Tibial artery (tissue), 4 donors: ENCODE measurements around the gene POLR3A.
A peak's percentile ranks its signal among the peaks of the same experiment; 100 is the strongest.
"Not testable (repeated sequence)": the region's sequence is repeated elsewhere in the genome, so short reads cannot be mapped to it uniquely, and the experiment has no call there.

Source experiments
- DNase-seq, 2 donors: peaks; one replicate each; pipeline ENCODE4 v3.0.0-alpha.2; 2019
- H3K27ac ChIP-seq, 2 donors: fragments of 200-600 bp; sonication (generic) in 1 of 2; 1 replicate in 1 of 2; 2 replicates in 1 of 2; pipeline ENCODE4 v1.5.1; 2018 to 2019; ENCODE audit warnings: mild to moderate bottlenecking in 1 of 2
- H3K27me3 ChIP-seq, 2 donors: fragments of 200-600 bp; sonication (generic) in 1 of 2; one replicate each; pipeline versions ENCODE4 v1.5.1 to v1.6.0; 2016 to 2019
- H3K36me3 ChIP-seq, 3 donors: fragments of 200-600 bp; sonication (generic) in 2 of 3; one replicate each; pipeline ENCODE4 v1.5.1; 2016 to 2019; ENCODE audit warnings: mild to moderate bottlenecking in 2 of 3
- H3K4me1 ChIP-seq, 4 donors: fragments of 200-600 bp; sonication (generic) in 2 of 4; 1 replicate in 3 of 4; 2 replicates in 1 of 4; pipeline ENCODE4 v1.5.1; 2016 to 2019
- H3K4me3 ChIP-seq, 2 donors: fragments of 200-600 bp; sonication (generic) in 1 of 2; 1 replicate in 1 of 2; 2 replicates in 1 of 2; pipeline ENCODE4 v1.5.1; 2018 to 2019; ENCODE audit warnings: mild to moderate bottlenecking in 2 of 2
- H3K9me3 ChIP-seq, 3 donors: fragments of 200-600 bp; sonication (generic) in 1 of 3; one replicate each; pipeline ENCODE4 v1.5.1; 2016 to 2019
- intact Hi-C: fragments of 100-400 bp; cut with DNase I; formaldehyde crosslinking; loops from one replicate; pipeline ENCODE4 v1.15.0; 2023; ENCODE audit warnings: low total_unique reads
- TF ChIP-seq, protein P1 (sequence below), 2 experiments: fragments of 200-600 bp in 1 of 2; fragments of 450-650 bp in 1 of 2; IDR thresholded peaks; one replicate each; pipeline ENCODE4 v1.5.1; 2017 to 2019; ENCODE audit warnings: antibody characterized with exemption in 2 of 2, mild to moderate bottlenecking in 1 of 2, moderate library complexity in 1 of 2

POLR3A gene

DNA sequence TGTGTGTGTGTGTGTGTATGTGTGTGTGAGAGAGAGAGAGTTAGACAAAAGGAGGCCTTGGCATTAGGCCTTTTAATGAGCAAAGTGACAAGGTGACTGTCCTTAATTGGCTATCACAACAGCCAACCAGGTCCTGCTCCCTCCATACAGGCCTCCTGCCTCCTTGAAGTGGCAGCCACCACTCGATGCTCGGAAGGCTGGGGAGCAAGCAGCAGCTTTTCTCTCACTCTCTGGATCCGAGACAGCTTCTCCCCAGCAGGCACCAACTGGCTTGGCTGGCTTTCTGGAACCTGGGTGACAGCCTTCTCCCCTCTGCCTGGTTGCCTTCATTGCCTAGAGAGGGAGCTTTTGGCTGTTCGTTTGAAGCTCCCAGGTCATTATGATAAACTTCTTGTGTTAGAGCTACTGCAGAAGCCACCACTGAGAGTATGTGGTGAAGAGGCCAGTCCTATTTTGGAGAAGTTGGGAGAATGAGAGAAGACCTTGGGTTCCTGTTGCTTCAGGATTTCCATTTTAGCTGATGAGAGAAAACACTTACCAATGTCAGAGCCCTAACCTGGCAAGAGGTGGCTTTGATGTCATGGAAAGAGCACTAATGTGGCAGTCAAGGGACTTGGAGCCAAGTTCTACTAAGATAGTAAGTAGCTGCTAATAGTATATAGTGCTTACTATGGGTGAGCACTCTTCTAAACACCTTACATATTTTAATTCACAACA is 42.0 kb upstream of the POLR3A start:
- Histone ChIP-seq H3K27me3 (no peaks in the 10 kb centered on the region), H3K27ac (no peak overlapping the region), H3K4me3 (no peak overlapping the region), H3K9me3 (no peaks in the 10 kb centered on the region), H3K4me1 (no peaks in the 10 kb centered on the region), H3K36me3 (no peaks in the 10 kb centered on the region)
- intact Hi-C loops, result no loop called here
- DNase-seq, result no peak
- TF ChIP-seq, protein P1, sequence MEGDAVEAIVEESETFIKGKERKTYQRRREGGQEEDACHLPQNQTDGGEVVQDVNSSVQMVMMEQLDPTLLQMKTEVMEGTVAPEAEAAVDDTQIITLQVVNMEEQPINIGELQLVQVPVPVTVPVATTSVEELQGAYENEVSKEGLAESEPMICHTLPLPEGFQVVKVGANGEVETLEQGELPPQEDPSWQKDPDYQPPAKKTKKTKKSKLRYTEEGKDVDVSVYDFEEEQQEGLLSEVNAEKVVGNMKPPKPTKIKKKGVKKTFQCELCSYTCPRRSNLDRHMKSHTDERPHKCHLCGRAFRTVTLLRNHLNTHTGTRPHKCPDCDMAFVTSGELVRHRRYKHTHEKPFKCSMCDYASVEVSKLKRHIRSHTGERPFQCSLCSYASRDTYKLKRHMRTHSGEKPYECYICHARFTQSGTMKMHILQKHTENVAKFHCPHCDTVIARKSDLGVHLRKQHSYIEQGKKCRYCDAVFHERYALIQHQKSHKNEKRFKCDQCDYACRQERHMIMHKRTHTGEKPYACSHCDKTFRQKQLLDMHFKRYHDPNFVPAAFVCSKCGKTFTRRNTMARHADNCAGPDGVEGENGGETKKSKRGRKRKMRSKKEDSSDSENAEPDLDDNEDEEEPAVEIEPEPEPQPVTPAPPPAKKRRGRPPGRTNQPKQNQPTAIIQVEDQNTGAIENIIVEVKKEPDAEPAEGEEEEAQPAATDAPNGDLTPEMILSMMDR (IDR thresholded peaks at IDR 0.05), result no peak

DNA sequence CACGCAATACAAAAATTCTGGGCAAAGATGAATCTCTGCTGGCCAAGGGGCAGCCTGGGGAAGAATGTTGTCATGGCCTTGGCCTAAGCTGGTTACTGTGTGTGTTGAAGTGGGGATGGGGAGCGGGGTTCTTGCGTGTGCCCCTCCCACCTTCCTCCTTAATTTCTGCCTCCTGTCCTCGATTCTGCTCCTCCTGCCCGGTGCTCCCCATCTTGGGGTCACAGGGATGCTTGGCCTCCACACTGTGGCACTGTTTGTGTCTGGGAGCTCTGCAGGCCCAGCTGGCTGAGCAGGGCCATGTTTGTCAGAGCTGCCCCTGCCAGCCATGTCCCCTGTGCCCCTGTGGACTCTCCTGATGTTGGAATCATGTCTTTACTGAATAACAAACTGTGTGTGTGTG is 41.4 kb upstream of the POLR3A start:
- TF ChIP-seq, protein P1 (IDR thresholded peaks at IDR 0.05), result no peak
- H3K4me1 ChIP-seq, result no peaks in the 10 kb centered on the region
- H3K4me3 ChIP-seq, result no peak overlapping the region
- no peak overlapping the region for H3K27ac ChIP-seq
- H3K36me3 ChIP-seq, result no peaks in the 10 kb centered on the region
- H3K27me3 ChIP-seq, result no peaks in the 10 kb centered on the region
- intact Hi-C loops, result no loop called here
- DNase-seq, result no peak
- H3K9me3 ChIP-seq, result no peaks in the 10 kb centered on the region

DNA sequence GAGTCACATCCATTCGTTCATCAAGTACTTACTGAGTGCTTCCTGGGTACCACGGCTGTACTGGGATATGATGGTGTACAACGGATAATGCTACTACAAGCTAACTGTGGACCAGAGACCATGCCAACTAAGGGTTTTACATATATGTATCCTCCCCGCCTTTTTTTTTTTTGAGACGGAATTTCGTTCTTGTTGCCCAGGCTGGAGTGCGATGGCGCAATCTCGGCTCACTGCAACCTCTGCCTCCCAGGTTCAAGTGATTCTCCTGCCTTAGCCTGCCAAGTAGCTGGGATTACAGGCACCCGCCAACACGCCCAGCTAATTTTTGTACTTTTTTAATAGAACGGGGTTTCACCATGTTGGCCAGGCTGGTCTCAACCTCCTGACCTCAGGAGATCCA is 40.7 kb upstream of the POLR3A start:
- intact Hi-C loops, DNase-seq, H3K36me3 ChIP-seq, H3K27me3 ChIP-seq, H3K4me3 ChIP-seq, H3K9me3 ChIP-seq, H3K4me1 ChIP-seq, H3K27ac ChIP-seq: not testable (repeated sequence)

DNA sequence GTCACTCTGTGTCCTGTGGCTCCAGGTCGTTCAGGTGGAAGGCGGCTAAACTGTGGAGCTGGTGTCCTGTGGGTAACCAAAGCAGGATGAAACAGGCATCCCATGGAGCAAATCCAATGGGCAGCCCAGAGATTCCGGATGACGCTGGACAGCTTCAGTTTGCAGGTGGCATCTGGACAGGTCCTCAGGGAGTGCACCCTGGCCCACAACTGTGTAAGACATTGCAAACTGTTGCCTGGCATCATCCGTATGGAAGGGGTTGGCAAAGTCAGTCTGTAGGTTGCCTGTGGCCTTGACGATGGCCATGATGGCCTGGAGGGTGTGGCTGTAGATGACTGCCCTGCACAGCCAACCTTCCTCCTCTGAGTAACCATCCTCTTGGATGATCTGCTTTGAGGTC is 39.8 kb upstream of the POLR3A start:
- DNase-seq, result no peak
- no peak overlapping the region for H3K4me3 ChIP-seq
- no peaks in the 10 kb centered on the region for H3K36me3 ChIP-seq
- intact Hi-C loops, result no loop called here
- H3K27ac ChIP-seq, result no peak overlapping the region
- H3K27me3 ChIP-seq, result no peaks in the 10 kb centered on the region
- TF ChIP-seq, protein P1 (IDR thresholded peaks at IDR 0.05), result no peak
- no peaks in the 10 kb centered on the region for H3K9me3 ChIP-seq
- H3K4me1 ChIP-seq, result no peaks in the 10 kb centered on the region

DNA sequence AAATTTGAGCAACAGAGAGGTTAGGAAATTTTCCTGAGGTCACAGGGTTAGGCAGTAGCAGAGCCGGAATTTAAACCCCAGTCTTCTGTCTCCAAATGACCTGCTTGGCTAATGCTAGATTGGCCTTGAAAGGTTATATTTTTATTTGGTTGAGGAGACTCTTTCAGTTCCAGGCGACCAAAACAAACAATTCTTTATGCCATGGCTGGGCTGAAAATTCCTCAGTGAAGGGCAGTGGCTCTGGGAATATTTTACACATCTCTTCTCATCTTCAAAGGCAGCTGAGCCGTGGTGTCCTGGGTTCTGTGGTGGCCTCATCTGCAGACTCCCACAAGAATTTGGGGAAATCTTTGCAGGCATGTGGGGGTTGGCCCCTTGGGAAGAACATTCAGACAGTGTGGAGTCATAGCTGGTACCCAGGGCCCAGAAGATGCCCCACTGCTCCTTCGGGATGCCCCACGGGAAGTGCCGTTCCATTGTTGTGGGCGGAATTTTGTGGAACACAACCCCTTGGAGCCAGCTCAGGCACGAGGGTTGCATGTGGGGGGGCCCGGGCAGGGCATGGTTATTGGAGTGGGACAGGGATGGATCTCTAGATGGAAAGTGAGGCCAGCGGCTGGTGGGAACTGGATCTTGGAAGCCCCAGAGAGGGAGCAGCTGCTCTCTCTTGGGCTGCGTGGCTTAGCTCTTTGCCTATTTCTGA is 37.6 kb upstream of the POLR3A start:
- DNase-seq, result no peak

DNA sequence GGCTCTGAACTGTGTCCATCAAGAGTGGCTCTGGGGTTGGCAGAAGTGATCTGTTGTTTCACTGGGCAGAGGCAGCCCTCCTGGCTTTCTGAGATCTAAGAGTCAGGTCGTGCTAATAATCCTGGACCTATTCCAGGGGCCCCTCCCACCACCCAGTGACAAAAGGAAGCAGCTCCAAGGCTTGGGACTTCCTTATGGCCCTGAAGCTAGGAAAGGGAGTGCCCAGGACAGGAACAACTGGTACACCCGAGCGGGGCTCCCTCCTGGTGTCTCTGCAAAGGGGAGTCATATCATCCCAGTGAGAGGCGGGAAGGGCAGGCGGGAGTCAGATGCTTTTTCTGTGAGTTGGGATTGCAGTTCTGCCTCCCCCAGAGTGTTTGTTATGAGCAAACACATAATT is 36.7 kb upstream of the POLR3A start:
- H3K9me3 ChIP-seq, result no peaks in the 10 kb centered on the region
- no peak overlapping the region for H3K4me3 ChIP-seq
- intact Hi-C loops, result no loop called here
- DNase-seq, result peak in 1 of 2 donors; percentile 25
- H3K27ac ChIP-seq, result no peak overlapping the region
- H3K27me3 ChIP-seq, result no peaks in the 10 kb centered on the region
- TF ChIP-seq, protein P1 (IDR thresholded peaks at IDR 0.05), result no peak
- no peaks in the 10 kb centered on the region for H3K36me3 ChIP-seq
- no peaks in the 10 kb centered on the region for H3K4me1 ChIP-seq

More for the DNA sequence above, 37.6 kb upstream of the POLR3A start:
- Histone ChIP-seq H3K9me3 (no peaks in the 10 kb centered on the region), H3K27me3 (no peaks in the 10 kb centered on the region), H3K36me3 (no peaks in the 10 kb centered on the region), H3K4me1 (no peaks in the 10 kb centered on the region), H3K27ac (no peak overlapping the region), H3K4me3 (no peak overlapping the region)
- intact Hi-C loops, result no loop called here
- TF ChIP-seq, protein P1 (IDR thresholded peaks at IDR 0.05), result no peak
